HCT116 (cell line): ENCODE results near the gene NEK6. TPM values are rescaled to one million over a fixed set of nuclear protein-coding genes. Genes with fewer than 3 reads are reported as not detected.

Source experiments
- ATAC-seq: fragments of 200-7000 bp; cut with Tn5 transposase; 2 replicates; pipeline ENCODE4 v1.9.1; 2020; ENCODE audit warnings: mild to moderate bottlenecking, moderate library complexity
- BruUV-seq: library from RNA; stranded (reverse); fragments of 400-500 nt; replicated peaks from 2 replicates; lab custom pipeline; 2021; lab: Mats Ljungman, UMichigan
- CTCF ChIA-PET: fragments of 300-600 bp; sonication (Branson Sonifier 250); formaldehyde crosslinking; loops from one replicate; lab custom pipeline; 2021; ENCODE audit warnings: antibody characterized with exemption; lab: Charles Lee
- POLR2A ChIA-PET: fragments of 300-600, 350-600 bp; sonication (Branson Sonifier 250); formaldehyde crosslinking; loops from one replicate; lab custom pipeline; 2021; ENCODE audit warnings: antibody characterized with exemption; lab: Charles Lee
- RAD21 ChIA-PET, 2 experiments: fragments of 300-600 bp; sonication (Branson Sonifier 250); formaldehyde crosslinking; loops; one replicate each; lab custom pipeline; 2023; ENCODE audit warnings: low total read pairs in 2 of 2; ENCODE audit not compliant: uncharacterized antibody in 2 of 2, unreplicated experiment in 2 of 2, low non-redundant PET in 1 of 2; lab: Charles Lee
- DNase-seq: peaks from one replicate; pipeline ENCODE4 v3.0.0-alpha.2; 2010; ENCODE audit warnings: low read depth, low spot score
- H2AFZ ChIP-seq: fragments of 200-600 bp; shearing (Covaris generic), sonication (generic); 2 replicates; pipeline ENCODE4 v1.6.1; 2017; ENCODE audit warnings: low read depth, mixed run types, mixed read lengths, antibody characterized with exemption, low read length; ENCODE audit not compliant: poor library complexity, severe bottlenecking
- H3K27ac ChIP-seq: 2 replicates; pipeline ENCODE4 v1.5.1; 2012; ENCODE audit warnings: low read depth, low read length
- H3K27me3 ChIP-seq: fragments of 200-600 bp; sonication (generic); 2 replicates; pipeline ENCODE4 v1.6.1; 2016; ENCODE audit warnings: mixed run types, low read length, mixed read lengths; ENCODE audit not compliant: insufficient read depth
- H3K36me3 ChIP-seq, 2 experiments: fragments of 200-500 bp in 1 of 2; fragments of 200-600 bp in 1 of 2; sonication (Bioruptor generic) in 1 of 2; sonication (generic) in 1 of 2; 2 replicates each; pipeline versions ENCODE4 v1.5.1 to v1.6.1; 2014 to 2016; ENCODE audit warnings: low read length in 2 of 2, inconsistent platforms in 1 of 2, mixed read lengths in 1 of 2, mixed run types in 1 of 2; ENCODE audit not compliant: insufficient read depth in 2 of 2, control insufficient read depth in 1 of 2
- H3K4me1 ChIP-seq, 2 experiments: fragments of 200-600 bp in 1 of 2; sonication (generic) in 1 of 2; 2 replicates each; pipeline versions ENCODE4 v1.5.1 to v1.6.1; 2012 to 2017; ENCODE audit warnings: low read length in 2 of 2, inconsistent platforms in 1 of 2, mild to moderate bottlenecking in 1 of 2, mixed read lengths in 1 of 2, mixed run types in 1 of 2, moderate library complexity in 1 of 2; ENCODE audit not compliant: insufficient read depth in 2 of 2, control insufficient read depth in 1 of 2
- H3K4me2 ChIP-seq: fragments of 200-600 bp; sonication (generic); 2 replicates; pipeline ENCODE4 v1.6.1; 2017; ENCODE audit warnings: mixed run types, low read length, mixed read lengths
- H3K4me3 ChIP-seq, 2 experiments: fragments of 200-600 bp in 1 of 2; sonication (generic) in 1 of 2; replicated peaks in 1 of 2; 2 replicates each; pipeline ENCODE4 v1.5.1; 2011 to 2016; ENCODE audit warnings: low read length in 2 of 2, control low read depth in 1 of 2, low read depth in 1 of 2, mild to moderate bottlenecking in 1 of 2, mixed read lengths in 1 of 2, mixed run types in 1 of 2
- H3K79me2 ChIP-seq: fragments of 200-600 bp; sonication (generic); 2 replicates; pipeline ENCODE4 v1.6.1; 2017; ENCODE audit warnings: mild to moderate bottlenecking, mixed run types, low read length, moderate library complexity, mixed read lengths; ENCODE audit not compliant: insufficient read depth
- H3K9ac ChIP-seq: fragments of 200-600 bp; sonication (generic); 2 replicates; pipeline ENCODE4 v1.6.1; 2016; ENCODE audit warnings: low read length, mixed read lengths
- H3K9me2 ChIP-seq: fragments of 200-600 bp; sonication (generic), shearing (Covaris generic); 2 replicates; pipeline ENCODE4 v1.6.1; 2017; ENCODE audit warnings: mixed run types, mild to moderate bottlenecking, moderate library complexity; ENCODE audit not compliant: insufficient read depth
- H3K9me3 ChIP-seq, 2 experiments: fragments of 200-500 bp in 1 of 2; fragments of 200-600 bp in 1 of 2; sonication (Bioruptor generic) in 1 of 2; sonication (generic) in 1 of 2; 2 replicates each; pipeline ENCODE4 v1.6.1; 2014 to 2017; ENCODE audit warnings: low read length in 2 of 2, mixed read lengths in 2 of 2, inconsistent platforms in 1 of 2, low read depth in 1 of 2, mild to moderate bottlenecking in 1 of 2, mixed run types in 1 of 2, moderate library complexity in 1 of 2; ENCODE audit not compliant: control insufficient read depth in 1 of 2, insufficient read depth in 1 of 2
- H4K20me1 ChIP-seq: fragments of 200-600 bp; sonication (generic), shearing (Covaris generic); 2 replicates; pipeline ENCODE4 v1.6.1; 2017; ENCODE audit warnings: mixed run types, mild to moderate bottlenecking, moderate library complexity; ENCODE audit not compliant: insufficient read depth
- CBX3 ChIP-seq: IDR thresholded peaks from 2 replicates; pipeline ENCODE4 v1.6.1; 2012; ENCODE audit warnings: low read depth
- CEBPB ChIP-seq: IDR thresholded peaks from 2 replicates; pipeline ENCODE4 v1.6.1; 2012; ENCODE audit warnings: low read depth
- CTCF ChIP-seq, 3 experiments: fragments of 200-600 bp in 1 of 3; sonication (generic) in 1 of 3; IDR thresholded peaks in 2 of 3; conservative IDR thresholded peaks in 1 of 3; 2 replicates each; pipeline ENCODE4 v1.5.1; 2012 to 2017; ENCODE audit warnings: low read depth in 2 of 3, low read length in 2 of 3, antibody characterized with exemption in 1 of 3, borderline replicate concordance in 1 of 3, control low read depth in 1 of 3, mild to moderate bottlenecking in 1 of 3, mixed read lengths in 1 of 3, mixed run types in 1 of 3, moderate library complexity in 1 of 3; ENCODE audit not compliant: insufficient read depth in 1 of 3
- ELF1 ChIP-seq: IDR thresholded peaks from 2 replicates; pipeline ENCODE4 v1.6.1; 2012; ENCODE audit warnings: low read depth, borderline replicate concordance
- EZH2 ChIP-seq: fragments of 200-600 bp; sonication (generic); IDR thresholded peaks from 2 replicates; pipeline ENCODE4 v1.6.1; 2017; ENCODE audit warnings: antibody characterized with exemption, mixed run types
- EZH2phosphoT487 ChIP-seq: fragments of 200-600 bp; IDR thresholded peaks from 2 replicates; pipeline ENCODE4 v1.6.1; 2018; ENCODE audit warnings: antibody characterized with exemption, borderline replicate concordance
- JUND ChIP-seq: IDR thresholded peaks from 2 replicates; pipeline ENCODE4 v1.6.1; 2012
- POLR2A ChIP-seq: IDR thresholded peaks from 2 replicates; pipeline ENCODE4 v1.7.0; 2011; ENCODE audit warnings: borderline replicate concordance; ENCODE audit not compliant: insufficient read depth, insufficient read length; ENCODE audit errors: extremely low read depth
- RAD21 ChIP-seq: IDR thresholded peaks from 2 replicates; pipeline ENCODE4 v1.6.1; 2012; ENCODE audit warnings: low read depth, mild to moderate bottlenecking
- SIN3A ChIP-seq: IDR thresholded peaks from 2 replicates; pipeline ENCODE4 v1.6.1; 2012; ENCODE audit warnings: low read depth
- SP1 ChIP-seq: IDR thresholded peaks from 2 replicates; pipeline ENCODE4 v1.6.1; 2012; ENCODE audit warnings: low read depth
- SRF ChIP-seq: IDR thresholded peaks from 2 replicates; pipeline ENCODE4 v1.6.1; 2012; ENCODE audit warnings: low read depth
- TCF7L2 ChIP-seq: IDR thresholded peaks from 2 replicates; pipeline ENCODE4 v1.7.0; 2011; ENCODE audit warnings: borderline replicate concordance, inconsistent platforms; ENCODE audit not compliant: insufficient read depth, insufficient read length; ENCODE audit errors: extremely low read depth
- YY1 ChIP-seq: IDR thresholded peaks from 2 replicates; pipeline ENCODE4 v1.6.1; 2011; ENCODE audit warnings: low read length, low read depth, moderate library complexity, mild to moderate bottlenecking; ENCODE audit not compliant: insufficient replicate concordance; ENCODE audit errors: extremely low read depth
- ZFX ChIP-seq: fragments of 450-650 bp; IDR thresholded peaks from 2 replicates; pipeline ENCODE4 v1.6.1; 2017
- intact Hi-C: fragments of 100-400 bp; cut with micrococcal nuclease; formaldehyde crosslinking; loops from 2 replicates; pipeline ENCODE4 v1.10.0; 2022
- total RNA-seq: library from RNA; stranded (reverse); gene quantifications from one replicate; pipeline ENCODE4 v1.2.1, GENCODE V29; 2021; ENCODE audit not compliant: unreplicated experiment
- TF ChIP-seq, protein P1 (sequence below): IDR thresholded peaks from 2 replicates; pipeline ENCODE4 v1.6.1; 2012; ENCODE audit warnings: low read depth

The NEK6 gene
- total RNA-seq, 1 experiment from 2014 or later: 40.8 TPM

DNA sequence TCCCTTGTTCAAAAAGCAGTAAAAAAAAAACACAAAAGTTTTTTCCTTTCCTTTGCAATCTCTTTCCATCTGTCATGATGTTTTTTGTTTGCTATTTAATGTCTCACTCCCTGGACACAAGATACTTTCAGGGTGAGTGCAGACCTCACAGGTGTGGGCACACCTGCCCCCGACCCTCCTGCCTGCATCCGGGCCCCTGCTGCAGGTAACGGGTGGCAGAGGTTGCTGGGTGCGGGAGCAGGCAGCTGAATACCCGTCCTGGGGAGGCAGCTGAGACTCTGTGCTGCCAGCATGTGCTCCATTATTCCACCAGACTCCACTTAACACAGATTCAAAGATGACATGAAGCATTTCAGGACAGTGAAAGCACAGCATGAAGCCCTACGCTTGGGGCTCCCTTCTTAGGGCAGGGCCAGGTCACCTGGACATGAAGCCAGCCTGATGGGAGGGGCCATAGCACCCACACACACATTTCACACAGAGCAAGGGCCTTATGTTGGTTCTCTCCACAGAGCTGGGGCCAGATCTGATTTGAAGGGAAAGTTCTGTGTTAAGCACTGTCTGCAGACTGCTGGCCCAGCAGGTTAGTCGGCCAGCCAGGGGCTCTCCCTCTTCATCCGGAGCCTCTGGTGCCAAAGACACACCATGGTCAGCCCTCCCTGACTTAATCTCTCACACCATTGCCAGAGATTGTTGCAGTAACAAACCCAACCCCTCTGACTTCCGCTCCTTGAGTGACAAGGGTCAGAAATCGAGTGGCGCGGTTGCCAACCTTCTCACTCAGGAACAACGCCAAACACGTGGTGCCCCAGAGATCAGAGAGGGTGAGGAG, 13.0 kb downstream of the NEK6 start (continued):
- TF ChIP-seq, protein P1, sequence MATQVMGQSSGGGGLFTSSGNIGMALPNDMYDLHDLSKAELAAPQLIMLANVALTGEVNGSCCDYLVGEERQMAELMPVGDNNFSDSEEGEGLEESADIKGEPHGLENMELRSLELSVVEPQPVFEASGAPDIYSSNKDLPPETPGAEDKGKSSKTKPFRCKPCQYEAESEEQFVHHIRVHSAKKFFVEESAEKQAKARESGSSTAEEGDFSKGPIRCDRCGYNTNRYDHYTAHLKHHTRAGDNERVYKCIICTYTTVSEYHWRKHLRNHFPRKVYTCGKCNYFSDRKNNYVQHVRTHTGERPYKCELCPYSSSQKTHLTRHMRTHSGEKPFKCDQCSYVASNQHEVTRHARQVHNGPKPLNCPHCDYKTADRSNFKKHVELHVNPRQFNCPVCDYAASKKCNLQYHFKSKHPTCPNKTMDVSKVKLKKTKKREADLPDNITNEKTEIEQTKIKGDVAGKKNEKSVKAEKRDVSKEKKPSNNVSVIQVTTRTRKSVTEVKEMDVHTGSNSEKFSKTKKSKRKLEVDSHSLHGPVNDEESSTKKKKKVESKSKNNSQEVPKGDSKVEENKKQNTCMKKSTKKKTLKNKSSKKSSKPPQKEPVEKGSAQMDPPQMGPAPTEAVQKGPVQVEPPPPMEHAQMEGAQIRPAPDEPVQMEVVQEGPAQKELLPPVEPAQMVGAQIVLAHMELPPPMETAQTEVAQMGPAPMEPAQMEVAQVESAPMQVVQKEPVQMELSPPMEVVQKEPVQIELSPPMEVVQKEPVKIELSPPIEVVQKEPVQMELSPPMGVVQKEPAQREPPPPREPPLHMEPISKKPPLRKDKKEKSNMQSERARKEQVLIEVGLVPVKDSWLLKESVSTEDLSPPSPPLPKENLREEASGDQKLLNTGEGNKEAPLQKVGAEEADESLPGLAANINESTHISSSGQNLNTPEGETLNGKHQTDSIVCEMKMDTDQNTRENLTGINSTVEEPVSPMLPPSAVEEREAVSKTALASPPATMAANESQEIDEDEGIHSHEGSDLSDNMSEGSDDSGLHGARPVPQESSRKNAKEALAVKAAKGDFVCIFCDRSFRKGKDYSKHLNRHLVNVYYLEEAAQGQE: no peak
- no peak for TF ChIP-seq CEBPB

GRCh38 chr9:124271660-124272059, 13.9 kb downstream of the NEK6 start:
- intact Hi-C loops: no loop called here
- H3K4me3 ChIP-seq: no peak overlapping the region
- H4K20me1 ChIP-seq: peaks cover 14% of the 10 kb centered on the region; the same call in 1 of the 2 replicates
- BruUV-seq: no TSS peak
- DNase-seq: no peak
- peaks cover 2 to 9% of the 10 kb centered on the region in 2 experiments; a peak in 1 of 4 replicates for H3K4me1 ChIP-seq
- CTCF ChIA-PET: no interaction called here
- H3K27me3 ChIP-seq: no peaks in the 10 kb centered on the region
- no peaks in the 10 kb centered on the region for H3K9me2 ChIP-seq
- H3K9ac ChIP-seq: no peak overlapping the region
- POLR2A ChIA-PET: no interaction called here
- H3K79me2 ChIP-seq: peaks cover 93% of the 10 kb centered on the region
- no peak for ATAC-seq
- RAD21 ChIA-PET: no interaction called here
- H3K9me3 ChIP-seq: no peaks in the 10 kb centered on the region
- H3K36me3 ChIP-seq: no peaks in the 10 kb centered on the region
- H2AFZ ChIP-seq: no peak overlapping the region
- no peak overlapping the region for H3K4me2 ChIP-seq
- no peak overlapping the region for H3K27ac ChIP-seq
- no peak for TF ChIP-seq ELF1
- TF ChIP-seq CBX3: no peak
- TF ChIP-seq POLR2A: no peak
- TF ChIP-seq SP1: no peak
- TF ChIP-seq, protein P1: no peak
- no peak for TF ChIP-seq YY1
- no peak for TF ChIP-seq JUND
- TF ChIP-seq CEBPB: no peak
- TF ChIP-seq TCF7L2: no peak
- no peak for TF ChIP-seq SRF
- TF ChIP-seq SIN3A: no peak
- no peak for TF ChIP-seq RAD21
- no peak for TF ChIP-seq ZFX
- TF ChIP-seq EZH2: no peak
- TF ChIP-seq CTCF (IDR thresholded peaks at IDR 0.05 in 2 of 3, conservative IDR thresholded peaks at IDR 0.05 in 1 of 3; ENCODE audit: borderline replicate concordance in 1 of 3, insufficient read depth in 1 of 3, low read depth in 2 of 3, low read length in 2 of 3): no peak
- no peak for TF ChIP-seq EZH2phosphoT487
